HFFc6 (cell line): Measurements from ENCODE around the gene CLEC18C. TPM values are rescaled to one million over a fixed set of nuclear protein-coding genes. Genes with fewer than 3 reads are reported as not detected.
"Not testable (repeated sequence)": the region's sequence is repeated elsewhere in the genome, so short reads cannot be mapped to it uniquely, and the experiment has no call there.

Experiments used
- DNase-seq: peaks from one replicate; pipeline ENCODE4 v3.0.0-alpha.2; 2018
- H3K27ac Mint-ChIP-seq: 2 replicates; pipeline ENCODE4 v1.8.0; 2020; ENCODE audit warnings: mild to moderate bottlenecking, mixed read lengths
- H3K27me3 Mint-ChIP-seq: 2 replicates; pipeline ENCODE4 v1.8.0; 2021; ENCODE audit warnings: mild to moderate bottlenecking, moderate library complexity, mixed read lengths; ENCODE audit not compliant: insufficient read depth
- H3K36me3 Mint-ChIP-seq: 2 replicates; pipeline ENCODE4 v1.8.0; 2021; ENCODE audit warnings: low read depth, mixed read lengths
- H3K4me1 Mint-ChIP-seq: 2 replicates; pipeline ENCODE4 v1.8.0; 2020; ENCODE audit warnings: low read depth, mixed read lengths
- H3K4me3 Mint-ChIP-seq: 2 replicates; pipeline ENCODE4 v1.8.0; 2020; ENCODE audit warnings: mild to moderate bottlenecking, moderate library complexity, mixed read lengths
- H3K9me3 Mint-ChIP-seq: 2 replicates; pipeline ENCODE4 v1.8.0; 2020; ENCODE audit warnings: mild to moderate bottlenecking, mixed read lengths
- total RNA-seq, 6 experiments: library from RNA; stranded (reverse); fragmentation: NEBNext Ultra II Directional; extraction: Animal tissue kit (Norgen Biotek cat#: 25700); gene quantifications; 2 replicates in 1 of 6; 3 replicates in 5 of 6; pipeline ENCODE4 v1.2.3, GENCODE V29; 2021
- TF ChIP-seq, protein P1 (sequence below): fragments of 200-600 bp; sonication (generic); IDR thresholded peaks from 2 replicates; pipeline ENCODE4 v1.5.0; 2021; ENCODE audit warnings: antibody characterized with exemption, mild to moderate bottlenecking

CLEC18C gene
- total RNA-seq, 6 experiments from 2014 or later: 0.05 to 0.07 TPM; not detected in 4

DNA sequence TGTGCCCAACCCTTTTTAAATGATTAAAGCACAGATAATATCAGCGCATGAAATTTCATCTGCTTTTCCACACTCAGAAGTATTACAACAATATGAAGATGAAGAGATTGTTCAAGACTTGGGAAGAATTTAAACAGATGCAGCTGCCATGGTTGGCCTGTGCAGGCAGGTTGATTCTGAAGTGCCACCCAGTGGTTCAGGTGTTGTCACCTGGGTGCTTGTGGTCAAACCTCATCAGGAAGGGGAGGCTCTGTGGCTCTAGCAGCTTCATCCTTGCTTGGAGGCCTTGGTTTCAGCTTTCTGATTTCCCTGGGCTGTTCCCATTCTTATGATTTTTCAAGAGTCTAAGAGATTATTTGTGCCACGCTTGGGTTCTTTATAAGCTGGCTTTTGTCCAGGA is 22.2 kb upstream of the CLEC18C start:
- Mint-ChIP-seq H3K4me1 (peaks cover 9% of the 10 kb centered on the region), H3K27ac (no peak overlapping the region), H3K9me3 (no peaks in the 10 kb centered on the region), H3K36me3 (peaks cover 42% of the 10 kb centered on the region), H3K4me3 (no peak overlapping the region), H3K27me3 (no peaks in the 10 kb centered on the region; the same call in 1 of the 2 replicates)
- no peak for DNase-seq
- TF ChIP-seq, protein P1, sequence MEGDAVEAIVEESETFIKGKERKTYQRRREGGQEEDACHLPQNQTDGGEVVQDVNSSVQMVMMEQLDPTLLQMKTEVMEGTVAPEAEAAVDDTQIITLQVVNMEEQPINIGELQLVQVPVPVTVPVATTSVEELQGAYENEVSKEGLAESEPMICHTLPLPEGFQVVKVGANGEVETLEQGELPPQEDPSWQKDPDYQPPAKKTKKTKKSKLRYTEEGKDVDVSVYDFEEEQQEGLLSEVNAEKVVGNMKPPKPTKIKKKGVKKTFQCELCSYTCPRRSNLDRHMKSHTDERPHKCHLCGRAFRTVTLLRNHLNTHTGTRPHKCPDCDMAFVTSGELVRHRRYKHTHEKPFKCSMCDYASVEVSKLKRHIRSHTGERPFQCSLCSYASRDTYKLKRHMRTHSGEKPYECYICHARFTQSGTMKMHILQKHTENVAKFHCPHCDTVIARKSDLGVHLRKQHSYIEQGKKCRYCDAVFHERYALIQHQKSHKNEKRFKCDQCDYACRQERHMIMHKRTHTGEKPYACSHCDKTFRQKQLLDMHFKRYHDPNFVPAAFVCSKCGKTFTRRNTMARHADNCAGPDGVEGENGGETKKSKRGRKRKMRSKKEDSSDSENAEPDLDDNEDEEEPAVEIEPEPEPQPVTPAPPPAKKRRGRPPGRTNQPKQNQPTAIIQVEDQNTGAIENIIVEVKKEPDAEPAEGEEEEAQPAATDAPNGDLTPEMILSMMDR: no peak

DNA sequence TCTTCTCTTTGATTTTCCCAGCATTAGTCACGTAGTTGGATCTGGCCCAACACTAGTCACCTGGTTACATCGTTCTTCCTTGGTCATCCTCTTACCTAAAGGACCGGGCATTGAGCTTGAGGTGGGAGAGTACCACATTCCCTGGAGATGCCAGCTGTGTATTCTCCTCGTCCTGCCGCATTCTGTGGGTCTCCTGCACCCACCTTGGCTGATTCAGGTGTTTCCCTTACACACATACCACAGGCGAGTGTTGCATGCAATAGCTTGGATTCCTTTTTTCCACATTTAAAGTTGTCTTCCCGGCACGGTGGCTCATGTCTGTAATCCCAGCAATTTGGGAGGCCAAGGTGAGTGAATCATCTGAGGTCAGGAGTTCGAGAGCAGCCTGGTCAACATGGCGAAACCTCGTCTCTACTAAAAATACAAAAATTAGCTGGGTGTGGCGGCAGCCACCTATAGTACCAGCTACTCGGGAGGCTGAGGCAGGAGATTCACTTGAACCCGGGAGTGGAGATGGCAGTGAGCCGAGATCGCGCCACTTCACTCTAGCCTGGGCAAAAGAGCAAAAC is 21.6 kb upstream of the CLEC18C start:
- DNase-seq: no peak
- H3K27ac Mint-ChIP-seq: no peak overlapping the region

DNA sequence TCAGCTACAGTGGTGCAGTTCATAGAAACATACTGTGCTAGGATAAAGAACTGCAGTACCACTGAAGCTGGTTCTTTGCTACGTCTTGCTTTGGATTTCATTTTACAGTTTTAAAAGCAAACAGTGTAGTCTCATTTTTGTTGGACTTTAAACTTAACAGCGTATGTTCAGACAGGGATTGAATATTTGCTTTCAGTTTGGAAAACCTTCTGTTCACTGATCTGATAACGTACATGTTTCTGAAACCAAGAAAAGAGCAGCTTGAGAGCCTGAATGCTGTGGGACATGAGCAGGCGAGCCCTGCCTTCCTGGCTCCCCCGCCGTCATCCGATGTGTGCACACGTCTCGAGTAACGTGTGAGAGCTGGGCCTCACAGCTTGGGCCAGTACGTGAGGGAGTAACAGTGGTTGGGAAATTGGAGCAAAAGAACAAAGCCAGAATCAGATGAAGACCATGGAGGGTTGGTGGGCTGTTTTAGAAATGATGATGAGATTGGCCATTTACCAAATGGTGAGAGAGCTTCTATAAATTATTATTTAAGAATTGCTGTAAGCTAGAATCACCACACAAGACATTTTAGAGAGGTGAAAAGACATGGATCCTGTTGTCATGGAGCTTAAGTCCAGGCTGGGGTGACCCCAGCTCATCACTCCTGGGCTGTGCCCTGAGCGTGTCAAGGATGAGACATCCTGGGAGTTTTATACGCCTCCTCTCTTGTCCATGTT is 20.8 kb upstream of the CLEC18C start:
- TF ChIP-seq, protein P1: no peak
- no peak overlapping the region for H3K27ac Mint-ChIP-seq
- no peaks in the 10 kb centered on the region; the same call in 1 of the 2 replicates for H3K27me3 Mint-ChIP-seq
- peaks cover 9% of the 10 kb centered on the region for H3K4me1 Mint-ChIP-seq
- no peaks in the 10 kb centered on the region for H3K9me3 Mint-ChIP-seq
- H3K4me3 Mint-ChIP-seq: no peak overlapping the region
- H3K36me3 Mint-ChIP-seq: peaks cover 56% of the 10 kb centered on the region
- no peak for DNase-seq

More for the DNA sequence above, 21.6 kb upstream of the CLEC18C start:
- TF ChIP-seq, protein P1: no peak
- Mint-ChIP-seq H3K36me3 (peaks cover 49% of the 10 kb centered on the region), H3K4me3 (no peak overlapping the region), H3K27me3 (no peaks in the 10 kb centered on the region; the same call in 1 of the 2 replicates), H3K4me1 (peaks cover 9% of the 10 kb centered on the region), H3K9me3 (no peaks in the 10 kb centered on the region)

DNA sequence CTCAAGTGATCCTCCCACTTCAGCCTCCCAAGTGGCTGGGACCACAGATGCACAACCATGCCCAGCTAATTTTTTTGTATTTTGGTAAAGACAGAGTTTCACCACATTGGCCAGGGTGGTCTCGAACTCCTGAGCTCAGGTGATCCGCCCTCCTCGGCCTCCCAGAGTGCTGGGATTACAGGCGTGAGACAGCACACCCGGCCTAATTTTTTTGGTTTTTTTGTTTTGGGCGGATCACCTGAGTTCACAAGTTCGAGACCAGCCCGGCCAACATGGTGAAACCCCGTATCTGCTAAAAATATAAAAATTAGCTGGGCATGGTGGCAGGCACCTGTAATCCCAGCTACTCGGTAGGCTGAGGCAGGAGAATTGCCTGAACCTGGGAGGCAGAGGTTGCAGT is 18.9 kb upstream of the CLEC18C start:
- not testable (repeated sequence) for DNase-seq, H3K4me3 Mint-ChIP-seq, H3K27ac Mint-ChIP-seq, H3K9me3 Mint-ChIP-seq, H3K4me1 Mint-ChIP-seq, H3K27me3 Mint-ChIP-seq
- H3K36me3 Mint-ChIP-seq: peaks cover 50% of the 10 kb centered on the region

DNA sequence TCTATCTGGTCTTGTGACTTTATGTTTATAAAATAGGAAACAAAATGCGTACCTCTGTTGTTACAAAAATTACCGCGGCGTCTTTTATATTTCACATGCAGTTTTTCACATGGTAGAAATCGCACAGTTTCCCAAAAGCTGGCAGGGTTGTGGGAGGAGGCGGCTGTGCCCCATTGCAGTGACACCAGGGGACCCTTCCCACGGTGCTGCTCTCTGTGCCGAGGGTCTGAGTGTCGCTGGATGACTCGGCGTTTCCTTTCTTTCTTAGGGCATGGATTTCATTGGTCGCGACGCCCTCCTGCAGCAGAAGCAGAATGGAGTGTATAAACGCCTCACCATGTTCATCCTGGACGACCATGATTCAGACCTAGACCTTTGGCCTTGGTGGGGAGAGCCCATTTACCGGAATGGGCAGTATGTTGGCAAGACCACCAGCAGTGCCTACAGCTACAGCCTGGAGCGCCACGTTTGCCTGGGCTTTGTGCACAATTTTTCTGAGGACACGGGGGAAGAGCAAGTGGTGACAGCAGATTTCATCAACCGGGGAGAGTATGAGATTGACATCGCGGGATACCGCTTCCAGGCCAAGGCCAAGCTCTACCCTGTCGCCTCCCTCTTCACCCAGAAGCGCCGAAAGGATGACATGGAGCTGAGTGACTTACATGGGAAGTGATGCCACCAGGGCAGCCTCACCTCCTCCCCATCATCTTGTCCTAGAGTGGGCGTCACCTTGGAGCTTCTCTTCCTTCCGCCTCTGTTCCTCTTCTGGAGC is 17.2 kb upstream of the CLEC18C start:
- peaks cover 37% of the 10 kb centered on the region for H3K36me3 Mint-ChIP-seq
- TF ChIP-seq, protein P1: no peak
- H3K4me3 Mint-ChIP-seq: no peak overlapping the region
- no peak overlapping the region for H3K27ac Mint-ChIP-seq
- peaks cover 8% of the 10 kb centered on the region for H3K4me1 Mint-ChIP-seq
- no peak for DNase-seq
- H3K27me3 Mint-ChIP-seq: no peaks in the 10 kb centered on the region; the same call in 1 of the 2 replicates
- H3K9me3 Mint-ChIP-seq: no peaks in the 10 kb centered on the region

DNA sequence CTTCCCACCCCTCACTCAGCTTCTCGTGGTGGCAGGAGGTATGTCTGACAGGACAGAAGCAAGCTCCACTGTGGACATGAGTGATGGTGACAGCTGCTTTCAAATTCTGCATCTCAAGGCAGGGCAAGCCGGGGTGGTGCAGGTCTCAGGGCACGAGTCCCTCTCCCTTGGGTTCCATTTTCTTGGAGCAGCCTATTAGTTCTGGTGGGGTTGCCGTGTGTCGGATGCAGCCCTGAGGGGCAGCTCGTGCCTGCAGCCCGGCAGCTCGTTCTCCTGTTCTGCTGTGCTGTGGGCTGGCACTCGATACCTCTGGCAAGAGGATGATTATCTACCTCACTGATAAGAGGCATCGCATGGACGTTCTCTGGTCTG is 16.5 kb upstream of the CLEC18C start:
- H3K27ac Mint-ChIP-seq: no peak overlapping the region

More for the DNA sequence above, 16.5 kb upstream of the CLEC18C start:
- Mint-ChIP-seq H3K27me3 (no peaks in the 10 kb centered on the region; the same call in 1 of the 2 replicates), H3K36me3 (peaks cover 30% of the 10 kb centered on the region), H3K4me3 (no peak overlapping the region), H3K4me1 (peaks cover 7% of the 10 kb centered on the region), H3K9me3 (no peaks in the 10 kb centered on the region)
- TF ChIP-seq, protein P1: no peak
- no peak for DNase-seq
